HG03025 (cell line): Measurements from ENCODE around the gene ACVR1B.

Source experiments
- ATAC-seq: cut with Tn5 transposase; IDR thresholded peaks from one replicate; pipeline ENCODE4 v1.9.1; 2021; ENCODE audit warnings: mild to moderate bottlenecking, moderate library complexity; ENCODE audit not compliant: unreplicated experiment, low FRiP score

The ACVR1B gene

DNA sequence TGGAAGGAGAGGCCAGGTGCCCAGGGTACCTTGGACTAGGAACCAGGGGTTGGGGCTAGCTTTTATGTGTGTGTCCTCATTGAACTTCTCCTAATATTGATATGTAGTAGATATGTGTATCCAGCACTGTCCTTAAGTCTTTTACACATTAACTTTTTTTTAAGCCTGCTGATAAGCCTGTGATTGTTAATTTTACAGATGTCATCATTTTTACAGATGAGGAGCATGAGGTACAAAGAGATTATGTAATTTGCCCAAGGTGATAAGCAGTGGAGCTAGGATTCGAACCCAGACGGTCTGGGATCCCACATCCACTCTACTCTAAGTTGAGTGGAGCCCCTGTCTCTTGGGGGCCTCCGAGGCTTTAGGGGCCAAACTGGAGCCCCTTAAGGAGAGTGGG lies 89.5 kb downstream of the ACVR1B start:
- no peak for ATAC-seq

GRCh38 chr12:52041695-52042123 lies 90.2 kb downstream of the ACVR1B start:
- no peak for ATAC-seq

GRCh38 chr12:52042706-52043385 lies 91.3 kb downstream of the ACVR1B start:
- ATAC-seq = no peak

DNA sequence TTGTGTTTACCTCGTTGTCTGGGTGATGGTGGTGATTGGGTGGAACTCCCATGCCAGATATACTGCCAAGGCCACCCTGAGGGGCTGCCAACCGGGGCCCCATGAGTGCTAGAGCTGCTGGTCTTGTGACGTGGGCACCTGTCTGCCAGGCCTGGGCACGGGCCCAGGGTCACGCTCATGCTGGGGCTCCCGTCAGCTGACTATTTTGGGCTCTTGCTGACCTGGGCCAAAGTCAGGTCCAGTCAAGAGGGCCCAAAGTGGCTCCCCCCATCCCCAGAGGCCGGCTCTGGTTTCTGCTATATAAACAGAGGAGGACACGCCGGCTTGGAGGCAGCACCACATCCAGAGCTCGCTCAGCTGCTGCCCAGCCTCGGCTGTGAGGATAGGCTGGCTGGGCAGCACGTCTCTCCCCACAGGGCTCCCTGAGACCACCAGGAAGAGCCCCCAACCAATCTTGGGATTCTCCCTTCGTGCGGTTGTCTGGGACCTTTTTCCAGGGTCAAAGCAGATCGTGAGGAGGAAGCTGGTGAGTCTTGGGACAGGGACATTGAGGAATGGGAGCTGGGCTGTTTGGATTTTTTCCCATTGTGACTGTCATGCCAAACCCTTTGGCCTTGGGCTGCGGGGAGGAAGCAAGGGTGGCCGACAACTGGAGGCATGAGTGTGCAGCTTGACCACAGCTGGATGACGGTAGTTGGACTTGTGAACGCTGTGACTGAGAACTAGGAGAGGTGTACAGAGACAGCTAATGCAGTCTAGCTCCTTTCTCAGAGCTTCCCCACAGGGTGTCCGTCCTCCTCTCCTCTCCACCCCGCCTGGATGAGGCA lies 92.1 kb downstream of the ACVR1B start:
- no peak for ATAC-seq

DNA sequence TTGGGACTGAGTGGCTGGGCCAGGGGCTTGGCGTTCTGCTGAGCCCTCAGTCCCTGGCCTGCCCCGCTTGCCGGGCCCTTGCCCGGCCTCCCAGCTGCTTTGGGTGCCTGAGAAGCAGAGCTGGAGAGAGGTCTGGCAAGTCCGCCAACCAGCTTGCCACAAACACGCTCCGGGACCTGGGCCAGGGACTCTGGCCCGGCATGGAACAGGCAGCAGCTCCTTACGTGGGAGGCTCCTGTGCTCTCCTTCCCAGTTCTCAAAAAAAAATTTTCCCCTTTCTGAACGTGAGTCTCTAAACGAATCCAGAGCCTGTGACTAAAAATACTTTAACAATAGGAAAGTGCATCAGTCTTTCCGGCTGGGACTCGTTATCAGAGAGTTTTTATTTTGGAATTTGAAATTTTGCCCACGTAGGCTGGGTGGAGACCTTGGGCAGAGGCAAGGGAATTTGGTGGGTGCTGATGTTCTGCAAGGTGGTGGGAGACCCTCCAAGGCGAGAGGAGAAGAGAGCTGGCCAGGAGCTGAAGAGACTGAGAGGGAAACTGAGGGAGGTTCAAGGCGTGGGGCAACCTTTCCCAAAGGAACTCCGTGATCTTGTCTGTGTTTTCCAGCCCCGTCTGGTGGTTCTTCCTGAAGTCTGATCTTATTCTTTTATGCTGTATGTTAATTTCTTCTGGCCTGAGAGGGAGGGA lies 92.9 kb downstream of the ACVR1B start:
- no peak for ATAC-seq

DNA sequence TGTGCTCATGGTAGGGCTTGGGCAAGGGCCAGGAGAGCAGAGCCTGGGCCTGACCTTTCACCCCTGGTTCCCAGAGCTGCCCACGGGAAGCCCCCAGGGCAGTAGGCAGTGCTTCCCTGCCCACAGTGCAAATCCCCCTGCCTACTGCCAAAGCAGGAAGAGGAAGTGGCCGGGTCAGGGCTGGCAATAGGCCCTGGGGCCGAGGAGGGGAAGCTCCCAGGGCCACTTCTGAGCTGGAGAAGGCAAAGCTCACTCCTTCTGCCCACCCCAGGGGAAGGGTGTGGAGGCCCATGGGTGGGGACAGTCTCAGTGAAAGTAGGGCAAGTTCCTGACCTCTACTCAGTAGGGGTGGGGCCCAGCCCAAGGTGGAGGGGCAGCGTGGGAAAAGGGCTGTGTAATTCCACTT lies 94.3 kb downstream of the ACVR1B start:
- ATAC-seq = no peak
